ENCODE data around the gene ISLR. TPM values are rescaled to one million over a fixed set of nuclear protein-coding genes. Genes with fewer than 3 reads are reported as not detected.

ISLR gene
- total RNA-seq, 1 experiment from 2014 or later, result 0.11 TPM

DNA sequence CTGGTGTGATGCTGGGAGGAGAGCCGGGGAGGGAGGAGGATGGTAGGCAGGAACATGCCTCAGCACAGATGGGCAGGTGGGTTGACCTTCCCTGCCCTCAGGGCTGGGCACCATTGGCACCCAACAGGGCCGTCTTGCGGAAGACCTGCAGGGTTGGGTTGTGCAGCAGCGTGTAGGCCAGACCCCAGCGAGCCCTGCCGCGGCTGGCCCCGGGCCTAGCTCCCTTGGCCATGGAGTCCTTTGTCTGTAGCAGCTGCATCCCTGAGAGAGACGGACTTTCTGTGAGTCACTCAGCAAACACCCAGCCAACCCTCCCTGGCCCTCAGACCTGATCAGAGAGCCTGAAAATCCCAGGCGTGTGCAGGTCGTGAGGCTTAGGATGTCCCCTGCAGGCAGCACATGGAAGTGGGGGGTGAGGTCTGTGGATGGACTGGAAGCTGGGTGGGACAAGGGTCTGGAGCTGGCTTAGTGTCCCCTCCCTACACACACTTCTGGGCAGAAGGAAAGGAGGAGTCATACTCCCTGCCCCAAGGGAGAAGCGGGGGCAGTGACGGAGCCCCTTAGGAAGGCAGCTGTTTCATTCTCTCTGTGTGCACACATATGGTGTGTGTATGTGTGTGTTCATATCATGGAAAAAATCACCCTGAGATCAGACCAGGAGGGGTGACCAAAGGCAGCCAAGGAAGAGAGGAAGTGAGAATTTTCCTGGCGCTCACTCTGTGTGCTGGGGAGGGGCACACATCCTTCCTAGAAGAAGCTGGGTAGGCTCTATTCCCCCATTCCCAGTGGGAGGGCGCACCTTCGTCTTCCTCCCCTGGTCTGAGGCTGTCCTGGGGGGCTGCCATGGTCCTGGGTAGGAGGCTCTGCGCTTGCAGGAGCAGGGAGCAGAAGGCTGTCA, 6.7 kb downstream of the ISLR start:
- no peak overlapping the region for H4K5ac ChIP-seq (ENCODE audit: insufficient read length, low read depth, low read length)
- no peak overlapping the region for H3T11ph ChIP-seq (ENCODE audit: low read length)
- H3K79me2 ChIP-seq (ENCODE audit: insufficient read depth, low read length), result no peaks in the 10 kb centered on the region
- peaks cover 0 to 4% (median 0%) of the 10 kb centered on the region in 3 experiments; a peak in 2 of 7 replicates for H3K36me3 Mint-ChIP-seq (ENCODE audit: insufficient read depth in 1 of 3, low read depth in 3 of 3)
- no peaks in the 10 kb centered on the region for H3K9me3 Mint-ChIP-seq
- no peak overlapping the region for H3K9ac ChIP-seq (ENCODE audit: extremely low read depth, insufficient read length, low read length)
- H2BK20ac ChIP-seq (ENCODE audit: low read depth, low read length, poor library complexity, severe bottlenecking), result no peak overlapping the region
- H2BK12ac ChIP-seq (ENCODE audit: insufficient read length, low read depth, low read length), result no peak overlapping the region
- H2AFZ ChIP-seq (ENCODE audit: low read length), result no peak overlapping the region
- no peak overlapping the region for H3K27ac ChIP-seq (ENCODE audit: insufficient read length, low read depth, low read length)
- H3K4me2 ChIP-seq (ENCODE audit: insufficient read depth, insufficient read length, low read length), result no peak overlapping the region
- no peak overlapping the region for H4K8ac ChIP-seq (replicated peaks; ENCODE audit: insufficient read length, low read depth, low read length)
- no peak overlapping the region for H3K23ac ChIP-seq (ENCODE audit: insufficient read length, low read depth, low read length)
- no peak overlapping the region for H3K4me3 Mint-ChIP-seq
- no peak overlapping the region for H2AK5ac ChIP-seq (ENCODE audit: insufficient read length, low read length)
- no peaks in the 10 kb centered on the region for H3K4me1 ChIP-seq (ENCODE audit: insufficient read depth, low read length)
- H3K4ac ChIP-seq (ENCODE audit: low read depth, low read length), result no peak overlapping the region
- no peak overlapping the region for H2BK5ac ChIP-seq (ENCODE audit: insufficient read length, low read length)
- TF ChIP-seq, protein P1, sequence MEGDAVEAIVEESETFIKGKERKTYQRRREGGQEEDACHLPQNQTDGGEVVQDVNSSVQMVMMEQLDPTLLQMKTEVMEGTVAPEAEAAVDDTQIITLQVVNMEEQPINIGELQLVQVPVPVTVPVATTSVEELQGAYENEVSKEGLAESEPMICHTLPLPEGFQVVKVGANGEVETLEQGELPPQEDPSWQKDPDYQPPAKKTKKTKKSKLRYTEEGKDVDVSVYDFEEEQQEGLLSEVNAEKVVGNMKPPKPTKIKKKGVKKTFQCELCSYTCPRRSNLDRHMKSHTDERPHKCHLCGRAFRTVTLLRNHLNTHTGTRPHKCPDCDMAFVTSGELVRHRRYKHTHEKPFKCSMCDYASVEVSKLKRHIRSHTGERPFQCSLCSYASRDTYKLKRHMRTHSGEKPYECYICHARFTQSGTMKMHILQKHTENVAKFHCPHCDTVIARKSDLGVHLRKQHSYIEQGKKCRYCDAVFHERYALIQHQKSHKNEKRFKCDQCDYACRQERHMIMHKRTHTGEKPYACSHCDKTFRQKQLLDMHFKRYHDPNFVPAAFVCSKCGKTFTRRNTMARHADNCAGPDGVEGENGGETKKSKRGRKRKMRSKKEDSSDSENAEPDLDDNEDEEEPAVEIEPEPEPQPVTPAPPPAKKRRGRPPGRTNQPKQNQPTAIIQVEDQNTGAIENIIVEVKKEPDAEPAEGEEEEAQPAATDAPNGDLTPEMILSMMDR (conservative IDR thresholded peaks at IDR 0.05), result 0 out of 3 replicates have a peak, but pooled peaks have one; percentile 8
- H4K91ac ChIP-seq (ENCODE audit: insufficient read length, low read depth, low read length), result no peak overlapping the region
- H4K20me1 ChIP-seq (ENCODE audit: control insufficient read depth, insufficient read depth, insufficient read length), result no peaks in the 10 kb centered on the region
- H2BK120ac ChIP-seq (ENCODE audit: low read depth, low read length, poor library complexity, severe bottlenecking), result no peak overlapping the region
- H3K56ac ChIP-seq (ENCODE audit: insufficient read length, low read depth, low read length), result no peak overlapping the region
- H3K79me1 ChIP-seq (ENCODE audit: insufficient read depth, low read depth, low read length, poor library complexity, severe bottlenecking), result no peaks in the 10 kb centered on the region
- no CpG with 5 or more reads among the region's 17 CpGs for WGBS (ENCODE audit: extremely low coverage, insufficient read length, low lambda C conversion rate)
- no peak for DNase-seq
- peak overlapping the region in 1 of 3 experiments; percentile 83; a peak in 2 of 7 replicates for H3K27ac Mint-ChIP-seq
- no peak overlapping the region for H3K14ac ChIP-seq (ENCODE audit: insufficient read depth, low read length)
- H3K27me3 ChIP-seq (ENCODE audit: insufficient read depth, low read length), result no peaks in the 10 kb centered on the region
- peaks cover 29% of the 10 kb centered on the region for H3K27me3 Mint-ChIP-seq (ENCODE audit: low read depth)
- no peak overlapping the region for H2BK15ac ChIP-seq (ENCODE audit: low read depth, low read length)
- no peak overlapping the region for H3K18ac ChIP-seq (ENCODE audit: insufficient read length, low read depth, low read length)
- peaks cover 15 to 31% of the 10 kb centered on the region in 2 experiments for H3K4me1 Mint-ChIP-seq
- no peaks in the 10 kb centered on the region for H3K23me2 ChIP-seq (ENCODE audit: insufficient read length, low read depth, low read length, poor library complexity, severe bottlenecking)
- H3K9me3 ChIP-seq (ENCODE audit: control insufficient read depth, low read depth, low read length), result no peaks in the 10 kb centered on the region

Measured in H9 (cell line).